HepG2 (cell line): ENCODE data around the gene INTS15. TPM values are rescaled to one million over a fixed set of nuclear protein-coding genes. Genes with fewer than 3 reads are reported as not detected.
A peak's percentile ranks its signal among the peaks of the same experiment; 100 is the strongest.

Experiments used
- BCL6 ChIP-seq: IDR thresholded peaks from 2 replicates; pipeline ENCODE4 v1.6.1; 2016; ENCODE audit warnings: missing genetic modification reagents, missing compliant biosample characterization
- CCDC6 ChIP-seq: sonication (generic); formaldehyde crosslinking; IDR thresholded peaks from 2 replicates; pipeline ENCODE4 v1.8.1; 2022; ENCODE audit warnings: mild to moderate bottlenecking, missing genetic modification reagents, moderate library complexity
- HMGA1 ChIP-seq: sonication (generic); formaldehyde crosslinking; conservative IDR thresholded peaks from 2 replicates; pipeline ENCODE4 v1.4.0; 2020; ENCODE audit warnings: missing genetic modification reagents
- HNF4A ChIP-seq: sonication (generic); formaldehyde crosslinking; IDR thresholded peaks from 2 replicates; pipeline ENCODE4 v1.4.0; 2020; ENCODE audit warnings: missing genetic modification reagents
- IRF1 ChIP-seq: sonication (generic); formaldehyde crosslinking; IDR thresholded peaks from 2 replicates; pipeline ENCODE4 v1.4.0; 2020; ENCODE audit warnings: low read depth, mild to moderate bottlenecking, missing genetic modification reagents
- KAT2B ChIP-seq: fragments of 150-350 bp; IDR thresholded peaks from 2 replicates; pipeline ENCODE4 v1.6.1; 2014; ENCODE audit warnings: low read depth, low read length, borderline replicate concordance
- KMT2A ChIP-seq: sonication (generic); formaldehyde crosslinking; IDR thresholded peaks from 2 replicates; pipeline ENCODE4 v1.4.0; 2020; ENCODE audit warnings: missing genetic modification reagents
- MATR3 ChIP-seq: sonication (generic); formaldehyde crosslinking; IDR thresholded peaks from 2 replicates; pipeline ENCODE4 v1.4.0; 2020; ENCODE audit warnings: missing genetic modification reagents
- MTF1 ChIP-seq: sonication (generic); formaldehyde crosslinking; IDR thresholded peaks from 2 replicates; pipeline ENCODE4 v1.5.0; 2020; ENCODE audit warnings: missing genetic modification reagents
- NCOA1 ChIP-seq: sonication (generic); formaldehyde crosslinking; IDR thresholded peaks from 2 replicates; pipeline ENCODE4 v1.9.0; 2021; ENCODE audit warnings: missing genetic modification reagents
- PHF8 ChIP-seq: sonication (generic); formaldehyde crosslinking; IDR thresholded peaks from 2 replicates; pipeline ENCODE4 v1.5.0; 2020; ENCODE audit warnings: missing genetic modification reagents
- RELA ChIP-seq: sonication (generic); formaldehyde crosslinking; IDR thresholded peaks from 2 replicates; pipeline ENCODE4 v1.4.0; 2020; ENCODE audit warnings: missing genetic modification reagents
- TRIM24 ChIP-seq: sonication (generic); formaldehyde crosslinking; IDR thresholded peaks from 2 replicates; pipeline ENCODE4 v1.8.0; 2022; ENCODE audit warnings: mild to moderate bottlenecking, missing genetic modification reagents
- ZBTB38 ChIP-seq: sonication (generic); formaldehyde crosslinking; IDR thresholded peaks from 2 replicates; pipeline ENCODE4 v1.5.1; 2020; ENCODE audit warnings: mild to moderate bottlenecking, missing genetic modification reagents
- ZBTB7A ChIP-seq: sonication (generic); formaldehyde crosslinking; IDR thresholded peaks from 2 replicates; pipeline ENCODE4 v1.8.0; 2022; ENCODE audit warnings: mild to moderate bottlenecking, missing genetic modification reagents
- ZKSCAN8 ChIP-seq: IDR thresholded peaks from 2 replicates; pipeline ENCODE4 v1.6.1; 2016; ENCODE audit warnings: borderline replicate concordance, missing genetic modification reagents, missing compliant biosample characterization
- ZMYM4 ChIP-seq: sonication (generic); formaldehyde crosslinking; IDR thresholded peaks from 2 replicates; pipeline ENCODE4 v1.8.1; 2023; ENCODE audit warnings: mild to moderate bottlenecking, missing genetic modification reagents
- ZNF225 ChIP-seq: sonication (generic); formaldehyde crosslinking; IDR thresholded peaks from 2 replicates; pipeline ENCODE4 v1.4.0; 2020; ENCODE audit warnings: mild to moderate bottlenecking, missing genetic modification reagents
- ZNF318 ChIP-seq: sonication (generic); formaldehyde crosslinking; IDR thresholded peaks from 2 replicates; pipeline ENCODE4 v1.4.0; 2020; ENCODE audit warnings: mild to moderate bottlenecking, missing genetic modification reagents
- ZNF430 ChIP-seq: sonication (generic); formaldehyde crosslinking; IDR thresholded peaks from 2 replicates; pipeline ENCODE4 v1.9.0; 2021; ENCODE audit warnings: mild to moderate bottlenecking, missing genetic modification reagents
- ZNF772 ChIP-seq: sonication (generic); formaldehyde crosslinking; IDR thresholded peaks from 2 replicates; pipeline ENCODE4 v1.5.0; 2020; ENCODE audit warnings: mild to moderate bottlenecking, missing genetic modification reagents
- ZSCAN12 ChIP-seq: sonication (generic); formaldehyde crosslinking; IDR thresholded peaks from 2 replicates; pipeline ENCODE4 v1.9.0; 2021; ENCODE audit warnings: mild to moderate bottlenecking, missing genetic modification reagents
- polyA plus RNA-seq, 8 experiments: library from polyadenylated mRNA; depleted of rRNA in 3 of 8; stranded (reverse) in 7 of 8; unstranded in 1 of 8; fragments of >200 nt; fragmentation: Illumina TruSeq in 4 of 8; extraction: Trizol in 4 of 8; gene quantifications; 2 replicates each; pipeline versions ENCODE4 v1.2.1 to v1.2.3, GENCODE V29; 2011 to 2016; ENCODE audit warnings: low read depth in 4 of 8, missing spikeins in 1 of 8, mixed read lengths in 1 of 8; ENCODE audit not compliant: insufficient read depth in 1 of 8
- total RNA-seq, 5 experiments: library from RNA; depleted of rRNA; stranded (reverse); fragments of >200 nt; fragmentation: Illumina TruSeq; extraction: Trizol; gene quantifications; 2 replicates each; pipeline ENCODE4 v1.2.3, GENCODE V29; 2016; ENCODE audit warnings: low read depth in 1 of 5
- TF ChIP-seq, protein P1 (sequence below): sonication (generic); formaldehyde crosslinking; IDR thresholded peaks from 2 replicates; pipeline ENCODE4 v1.4.0; 2020; ENCODE audit warnings: mild to moderate bottlenecking, missing genetic modification reagents

The INTS15 gene
- total and polyA plus RNA-seq, 2 of the 13 experiments (the other 11 are each of a cell fraction or from before 2014, with no cell fraction given) = 16.3 to 25.7 TPM

DNA sequence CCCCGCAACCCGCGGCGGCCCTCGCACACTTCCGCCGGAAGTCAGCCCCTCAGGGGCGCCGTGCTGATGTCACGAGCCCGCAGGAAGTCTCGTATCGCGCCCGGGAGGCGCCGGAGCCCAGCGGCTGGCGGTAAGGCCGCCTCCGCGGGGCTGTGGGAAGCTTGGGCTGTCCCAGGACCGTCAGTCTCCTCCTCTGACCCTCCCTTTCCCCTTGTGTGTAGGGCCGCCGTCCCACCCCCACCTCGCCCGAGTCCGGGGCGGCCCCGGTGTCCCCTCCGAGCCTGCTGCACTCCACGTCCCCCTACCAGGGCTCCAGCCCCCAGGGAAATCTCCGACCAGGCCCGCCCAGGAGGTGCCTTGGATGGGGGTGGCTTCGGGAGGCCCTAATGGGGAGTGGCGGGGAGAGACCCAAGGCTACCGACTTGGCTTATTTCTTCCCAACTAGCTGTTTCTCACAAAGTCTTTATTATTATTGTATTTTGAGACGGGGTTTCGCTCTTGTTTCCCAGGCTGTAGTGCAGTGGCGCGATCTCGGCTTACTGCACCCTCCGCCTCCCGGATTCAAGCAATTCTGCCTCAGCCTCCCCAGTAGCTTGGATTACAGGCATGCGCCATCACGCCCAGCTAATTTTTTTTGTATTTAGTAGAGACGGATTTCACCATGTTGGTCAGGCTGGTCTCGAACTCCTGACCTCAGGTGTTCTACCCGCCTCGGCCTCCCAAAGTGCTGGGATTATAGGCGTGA, 12.3 kb upstream of the INTS15 start, which contains the start of gene ZDHHC4 (continued):
- no peak for TF ChIP-seq ZNF318 (CRISPR knock-in tag)
- no peak for TF ChIP-seq TRIM24 (CRISPR knock-in tag)
- TF ChIP-seq ZNF772 (CRISPR knock-in tag) = peak; percentile 86
- TF ChIP-seq ZNF430 (CRISPR knock-in tag) = peak; percentile 75; the same call in 1 of the 2 replicates
- TF ChIP-seq ZBTB7A = no peak
- no peak for TF ChIP-seq NCOA1 (CRISPR knock-in tag)
- TF ChIP-seq MATR3 (CRISPR knock-in tag) = no peak
- TF ChIP-seq, protein P1, sequence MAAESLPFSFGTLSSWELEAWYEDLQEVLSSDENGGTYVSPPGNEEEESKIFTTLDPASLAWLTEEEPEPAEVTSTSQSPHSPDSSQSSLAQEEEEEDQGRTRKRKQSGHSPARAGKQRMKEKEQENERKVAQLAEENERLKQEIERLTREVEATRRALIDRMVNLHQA = no peak
- no peak for TF ChIP-seq CCDC6 (CRISPR knock-in tag)
- TF ChIP-seq HMGA1 (CRISPR knock-in tag) = no peak
- TF ChIP-seq KMT2A (CRISPR knock-in tag) = peak; percentile 84
- no peak for TF ChIP-seq ZKSCAN8 (CRISPR knock-in tag)
- TF ChIP-seq IRF1 = no peak
- TF ChIP-seq PHF8 (CRISPR knock-in tag) = peak; percentile 88
- TF ChIP-seq HNF4A (CRISPR knock-in tag) = peak; percentile 10; the same call in 1 of the 2 replicates
- TF ChIP-seq ZBTB38 (CRISPR knock-in tag) = peak; percentile 77
- no peak; the same call in none of the 2 replicates for TF ChIP-seq ZSCAN12 (CRISPR knock-in tag)
- peak; percentile 50; the same call in 1 of the 2 replicates for TF ChIP-seq BCL6 (CRISPR knock-in tag)
- peak; percentile 50 for TF ChIP-seq ZMYM4 (CRISPR knock-in tag)
- TF ChIP-seq KAT2B = no peak
- TF ChIP-seq ZNF225 = 0 out of 2 replicates have a peak, but pooled peaks have one; percentile 26
- TF ChIP-seq MTF1 (CRISPR knock-in tag) = no peak
- TF ChIP-seq RELA = no peak
